Activated CD4-positive, CD25-positive, alpha-beta regulatory T cell treated with anti-CD3 and anti-CD28 coated beads, Interleukin-2, amount 50 U/mL, for 72 hours (primary cell): ENCODE data around the gene TCF25.

Experiments used
- DNase-seq: peaks from one replicate; pipeline ENCODE4 v3.0.0; 2021

Gene TCF25

DNA sequence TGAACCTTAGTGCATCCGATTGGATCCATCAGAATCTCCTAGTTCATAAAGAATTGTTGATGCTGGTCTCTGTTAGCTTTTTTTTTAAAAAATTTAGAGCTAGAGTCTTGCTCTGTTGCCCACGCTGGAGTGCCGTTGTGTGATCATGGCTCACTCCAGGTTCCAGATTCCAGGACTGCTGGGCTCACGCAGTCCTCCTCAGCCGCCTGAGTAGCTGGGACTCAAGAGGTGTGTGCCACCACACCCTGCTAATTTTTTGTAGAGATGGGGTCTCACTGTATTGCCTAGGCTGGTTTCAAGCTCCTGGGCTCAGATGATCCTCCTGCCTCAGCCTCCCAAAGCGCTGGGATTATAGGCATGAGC lies 8.0 kb downstream of the TCF25 start:
- no peak for DNase-seq

DNA sequence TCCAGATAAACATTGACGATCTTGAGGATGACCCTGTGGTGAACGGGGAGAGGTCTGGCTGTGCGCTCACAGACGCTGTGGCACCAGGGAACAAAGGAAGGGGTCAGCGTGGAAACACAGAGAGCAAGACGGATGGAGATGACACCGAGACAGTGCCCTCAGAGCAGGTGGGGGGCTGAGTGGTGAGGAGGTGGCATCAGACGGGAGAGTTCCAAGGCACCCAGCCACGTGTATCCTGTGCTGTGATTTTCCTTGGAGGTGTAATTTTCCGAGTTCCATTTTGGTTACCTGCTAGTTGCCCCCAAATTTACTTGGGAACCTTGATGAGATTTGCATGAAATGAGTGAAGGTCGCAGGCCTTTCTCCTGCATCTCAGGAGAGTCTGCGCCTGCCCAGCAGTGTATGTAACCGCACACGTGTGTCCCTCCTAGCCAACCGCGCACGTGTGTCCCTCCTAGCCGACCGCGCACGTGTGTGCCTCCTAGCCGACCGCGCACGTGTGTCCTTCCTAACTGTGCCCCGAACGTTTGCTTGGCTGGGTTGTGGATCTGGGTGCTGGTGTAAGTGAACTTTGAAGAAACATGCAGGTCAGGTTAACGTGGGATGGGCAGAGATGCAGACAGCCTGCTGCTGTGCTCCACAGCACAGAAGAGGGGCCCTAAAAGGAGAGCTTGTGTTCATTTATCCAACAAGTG lies 10.1 kb downstream of the TCF25 start:
- DNase-seq: no peak

DNA sequence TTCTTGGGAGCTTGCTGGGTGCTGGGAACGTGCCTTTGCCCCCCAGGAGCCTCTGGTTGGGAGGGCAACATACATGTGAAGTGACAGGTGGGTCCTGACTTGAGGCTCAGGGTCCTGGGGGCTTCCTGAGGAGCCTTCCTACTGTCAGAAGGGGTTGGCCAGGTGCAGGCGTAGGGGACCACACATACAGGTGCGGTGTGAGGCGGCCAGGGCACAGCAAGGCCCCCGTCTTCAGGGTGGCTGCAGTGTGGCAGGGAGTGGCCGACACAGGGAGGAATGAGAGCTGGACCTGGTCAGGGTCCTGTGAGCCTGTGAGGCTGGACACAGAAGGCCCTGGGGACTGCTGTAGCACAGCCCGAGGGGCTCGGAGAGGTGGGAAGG lies 10.6 kb downstream of the TCF25 start:
- DNase-seq: no peak

DNA sequence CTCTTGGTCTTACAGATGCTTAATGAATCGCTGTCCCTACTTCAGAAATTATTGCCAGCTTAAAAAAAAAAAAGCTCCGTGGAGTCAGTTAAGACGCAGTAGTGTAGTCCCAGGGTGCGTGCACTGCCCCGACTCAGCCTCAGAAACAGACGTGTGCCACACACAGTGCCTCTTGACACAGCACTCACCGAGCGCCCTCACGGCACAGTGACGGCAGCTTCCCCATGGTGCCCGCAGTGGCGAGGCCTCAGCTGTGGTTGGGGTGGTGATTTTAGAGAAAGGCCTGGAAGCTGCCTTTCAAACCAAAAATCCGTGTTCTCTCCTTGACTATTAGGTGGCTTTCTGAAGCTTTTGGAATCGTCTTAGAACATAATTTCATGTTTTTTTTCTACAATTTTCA lies 13.9 kb downstream of the TCF25 start:
- DNase-seq: no peak

DNA sequence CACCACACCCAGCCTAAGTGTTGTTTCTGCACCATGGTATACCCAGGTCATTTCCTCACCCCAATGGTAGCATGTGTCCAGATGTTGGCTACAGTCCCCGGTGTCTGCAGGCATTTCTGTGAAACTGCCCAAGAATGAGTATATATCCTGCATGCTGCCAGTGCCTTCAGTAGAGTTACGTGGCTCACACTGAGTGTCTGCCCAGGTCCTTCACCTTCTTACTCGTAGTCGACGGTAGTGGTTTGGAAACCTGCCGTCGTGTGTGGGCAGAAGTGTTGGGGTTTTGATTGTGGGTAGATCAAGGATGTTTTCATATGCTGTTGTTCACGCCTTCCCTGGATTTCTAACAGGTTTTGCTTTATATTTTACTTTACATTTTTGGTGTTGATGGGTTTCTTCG lies 16.8 kb downstream of the TCF25 start:
- DNase-seq: no peak

DNA sequence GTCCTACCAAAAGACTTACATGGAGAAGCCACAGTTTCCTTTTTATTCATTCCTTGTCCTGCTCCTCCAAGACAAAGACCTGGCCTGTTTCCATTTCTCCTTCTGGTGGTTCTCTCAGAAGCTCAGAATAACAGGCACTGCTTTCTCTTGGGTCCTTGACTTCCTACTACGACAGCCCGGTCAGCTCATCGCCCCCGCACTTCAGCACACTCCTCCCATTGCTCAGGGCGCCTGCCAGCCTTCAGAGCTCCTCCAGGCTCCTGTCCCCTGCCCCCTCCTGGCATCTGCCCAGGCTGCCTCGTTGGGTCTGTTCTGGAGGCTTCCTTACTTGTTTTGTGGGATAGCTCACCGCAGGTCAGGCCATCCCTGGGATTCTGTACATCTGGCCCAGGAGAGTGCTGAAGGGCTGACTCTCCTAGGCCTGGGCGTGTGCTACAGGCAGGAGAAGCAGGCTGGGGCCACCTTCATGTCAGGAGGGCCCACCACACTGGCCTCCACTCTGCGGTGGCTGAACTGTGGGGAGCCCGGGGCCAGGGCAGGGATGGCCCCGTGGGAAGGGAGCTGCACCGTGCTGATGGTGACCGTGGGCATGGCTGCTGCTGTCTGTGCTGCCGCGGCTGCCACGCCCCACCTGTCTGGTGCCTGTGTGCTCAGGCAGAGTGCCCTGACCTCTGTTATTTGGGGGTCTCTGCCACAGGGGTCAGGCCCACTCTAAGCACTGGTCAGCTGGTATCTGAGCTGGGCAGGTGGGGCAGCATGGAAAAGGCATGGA lies 17.7 kb downstream of the TCF25 start:
- DNase-seq: no peak

DNA sequence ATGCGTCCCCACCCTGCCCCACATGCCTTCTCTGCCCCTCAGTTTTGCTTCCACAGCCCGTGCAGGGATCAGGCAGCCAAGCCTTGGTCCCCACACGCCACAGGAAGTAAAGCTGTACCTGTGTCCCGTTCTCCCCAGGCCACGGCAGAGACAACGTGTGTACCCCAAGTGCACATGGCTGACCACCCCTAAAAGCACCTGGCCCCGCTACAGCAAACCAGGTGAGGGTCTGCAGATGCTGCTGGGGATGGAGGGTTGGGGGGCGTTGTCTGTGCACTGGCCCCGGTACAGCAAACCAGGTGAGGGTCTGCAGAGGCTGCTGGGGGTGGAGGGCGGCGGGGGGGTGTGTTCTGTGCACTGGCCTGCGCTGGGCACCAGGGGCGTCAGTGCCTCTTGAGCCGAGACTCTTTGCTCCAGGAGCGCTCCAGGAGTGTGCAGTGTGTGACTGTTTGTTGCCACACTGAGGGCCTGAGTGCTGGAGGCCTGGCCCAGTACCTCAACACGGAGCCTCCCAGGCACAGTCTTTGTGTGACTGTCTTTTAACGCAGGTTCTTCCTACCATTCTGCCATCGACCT lies 18.8 kb downstream of the TCF25 start:
- no peak for DNase-seq

DNA sequence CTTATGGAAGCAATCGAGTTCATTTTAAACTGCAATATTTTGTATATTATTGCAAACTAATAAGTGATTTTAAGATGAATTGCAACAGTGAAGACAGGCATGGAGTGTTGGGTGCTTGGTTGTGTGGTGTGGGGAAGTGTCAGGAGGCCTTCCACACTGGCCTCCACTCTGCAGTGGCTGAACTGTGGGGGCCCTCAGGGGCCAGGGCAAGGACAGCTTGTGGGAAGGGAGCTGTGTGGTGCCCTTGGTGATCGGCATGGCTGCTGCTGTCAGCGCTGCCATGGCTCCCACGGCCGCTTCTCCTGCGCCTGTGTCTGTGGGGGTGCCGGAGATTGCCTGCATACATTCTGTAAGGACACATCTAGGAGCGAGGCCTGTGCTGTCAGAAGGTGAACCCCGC lies 19.2 kb downstream of the TCF25 start:
- DNase-seq: no peak

DNA sequence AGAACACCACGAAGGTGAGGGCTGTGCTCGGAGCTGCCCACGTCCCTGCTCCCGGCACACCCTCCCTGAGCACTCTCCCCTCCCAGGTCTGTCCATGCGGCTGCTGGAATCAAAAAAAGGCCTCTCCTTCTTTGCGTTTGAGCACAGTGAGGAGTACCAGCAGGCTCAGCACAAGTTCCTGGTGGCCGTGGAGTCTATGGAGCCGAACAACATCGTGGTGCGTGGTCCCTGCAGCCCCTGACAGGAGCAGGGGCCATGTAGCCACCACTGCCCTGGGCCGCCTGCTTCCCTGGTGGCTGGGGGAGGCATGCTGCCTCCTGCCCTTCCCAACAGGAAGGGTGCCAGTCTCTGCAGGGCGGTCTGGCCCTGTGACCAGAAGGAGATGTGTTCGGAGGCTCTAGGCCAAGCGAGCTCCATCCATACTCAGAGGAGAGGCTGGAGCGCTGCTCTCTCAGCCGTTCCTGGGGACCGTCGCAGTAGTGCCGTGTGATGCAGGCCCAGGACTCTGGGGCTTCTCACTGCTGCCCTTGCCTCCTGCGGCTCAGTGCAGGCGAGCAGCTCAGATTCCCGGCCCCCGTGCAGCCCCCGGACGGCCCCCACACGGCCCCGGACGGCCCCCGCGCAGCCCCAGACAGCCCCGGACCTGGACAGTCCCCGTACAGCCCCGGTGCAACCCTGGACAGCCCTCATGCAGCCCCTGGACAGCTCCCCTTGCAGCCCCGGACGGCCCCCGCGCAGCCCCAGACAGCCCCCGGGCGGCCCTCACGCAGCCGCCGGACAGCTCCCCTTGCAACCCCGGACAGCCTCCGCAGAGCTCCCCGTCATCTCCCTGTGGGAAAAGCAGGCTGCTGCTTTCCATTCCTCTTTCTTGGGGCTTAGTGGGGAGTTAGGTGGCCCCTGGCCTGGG lies 20.5 kb downstream of the TCF25 start:
- no peak for DNase-seq

DNA sequence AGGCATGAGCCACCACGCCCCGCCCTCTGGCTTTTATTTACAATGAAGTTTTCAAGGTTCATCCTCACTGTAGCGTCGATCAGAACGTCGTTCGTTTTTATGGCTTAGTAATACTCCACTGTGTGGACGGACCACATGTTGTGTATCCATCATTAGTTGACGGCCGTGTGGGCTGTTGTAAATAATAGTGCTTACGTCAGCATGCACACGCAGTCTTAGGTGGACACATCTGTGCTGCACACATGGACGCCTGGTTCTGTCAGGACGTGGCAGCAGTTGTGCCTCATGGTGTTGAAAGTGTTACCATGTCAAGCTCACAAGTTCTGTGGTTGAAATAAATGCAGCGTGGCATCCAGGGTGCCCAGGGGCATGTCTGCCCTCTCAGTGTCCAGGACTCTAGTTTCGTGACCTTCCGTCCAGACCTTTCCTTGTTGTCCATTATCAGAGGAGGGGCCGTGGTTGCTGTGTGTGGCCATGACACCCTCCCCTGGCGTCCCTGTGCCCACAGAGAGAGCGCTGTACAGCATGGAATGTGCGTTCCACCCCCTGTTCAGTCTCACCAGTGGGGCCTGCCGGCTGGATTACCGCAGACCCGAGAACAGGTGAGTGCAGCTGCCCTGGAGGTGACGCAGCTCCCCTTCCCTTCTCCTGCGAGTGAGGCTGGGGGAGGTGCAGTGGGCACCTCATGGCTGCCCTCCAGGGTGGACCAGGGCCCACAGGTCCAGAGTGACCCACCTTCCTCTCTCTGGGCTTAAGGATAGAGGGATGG lies 22.3 kb downstream of the TCF25 start:
- no peak for DNase-seq

DNA sequence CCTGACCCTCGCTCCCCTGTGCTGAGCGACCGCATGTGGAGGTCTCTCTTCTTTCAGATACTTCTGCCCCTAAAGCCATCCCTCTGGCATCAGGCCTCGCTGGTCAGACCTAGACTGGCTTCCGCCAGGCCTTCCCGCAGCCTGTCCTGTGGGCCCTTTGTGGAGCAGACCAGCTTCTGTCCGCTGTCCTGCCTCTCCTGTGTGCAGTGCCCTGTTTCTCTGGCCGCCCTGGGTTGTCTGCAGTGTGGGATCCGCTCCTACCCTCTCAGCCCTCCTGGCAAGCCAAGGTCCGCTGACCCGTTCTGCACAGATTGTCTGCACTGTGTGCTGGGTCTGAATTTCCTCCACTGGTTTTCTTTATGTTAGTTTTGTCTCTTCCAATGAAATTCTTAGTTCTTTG lies 23.8 kb downstream of the TCF25 start:
- DNase-seq: no peak

DNA sequence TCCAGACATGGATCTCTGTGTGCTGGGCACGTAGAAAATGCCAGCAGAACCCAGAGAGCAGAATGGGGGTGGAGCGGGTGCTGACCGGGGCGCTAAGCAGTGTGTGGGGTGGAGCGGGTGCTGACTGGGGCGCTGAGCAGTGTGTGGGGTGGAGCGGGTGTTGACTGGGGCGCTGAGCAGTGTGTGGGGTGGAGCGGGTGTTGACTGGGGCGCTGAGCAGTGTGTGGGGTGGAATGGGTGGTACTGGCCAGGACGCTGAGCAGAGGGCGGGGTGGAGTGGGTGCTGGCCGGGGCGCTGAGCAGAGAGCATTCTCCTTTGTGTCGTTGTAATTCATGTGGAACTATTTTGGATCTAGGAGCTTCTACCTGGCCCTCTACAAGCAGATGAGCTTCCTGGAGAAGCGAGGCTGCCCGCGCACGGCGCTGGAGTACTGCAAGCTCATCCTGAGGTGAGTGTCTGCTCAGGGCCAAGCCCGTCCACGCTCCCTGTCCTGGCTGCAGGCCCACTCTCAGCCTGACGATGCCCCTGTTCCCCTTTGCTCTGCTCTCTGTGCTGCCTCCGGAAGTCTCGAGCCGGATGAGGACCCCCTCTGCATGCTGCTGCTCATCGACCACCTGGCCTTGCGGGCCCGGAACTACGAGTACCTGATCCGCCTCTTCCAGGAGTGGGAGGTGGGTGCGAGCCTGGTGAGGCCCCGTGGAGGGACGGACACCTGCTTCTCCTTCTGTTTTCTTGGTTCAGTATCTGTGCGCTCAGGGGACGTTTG lies 25.0 kb downstream of the TCF25 start:
- no peak for DNase-seq

DNA sequence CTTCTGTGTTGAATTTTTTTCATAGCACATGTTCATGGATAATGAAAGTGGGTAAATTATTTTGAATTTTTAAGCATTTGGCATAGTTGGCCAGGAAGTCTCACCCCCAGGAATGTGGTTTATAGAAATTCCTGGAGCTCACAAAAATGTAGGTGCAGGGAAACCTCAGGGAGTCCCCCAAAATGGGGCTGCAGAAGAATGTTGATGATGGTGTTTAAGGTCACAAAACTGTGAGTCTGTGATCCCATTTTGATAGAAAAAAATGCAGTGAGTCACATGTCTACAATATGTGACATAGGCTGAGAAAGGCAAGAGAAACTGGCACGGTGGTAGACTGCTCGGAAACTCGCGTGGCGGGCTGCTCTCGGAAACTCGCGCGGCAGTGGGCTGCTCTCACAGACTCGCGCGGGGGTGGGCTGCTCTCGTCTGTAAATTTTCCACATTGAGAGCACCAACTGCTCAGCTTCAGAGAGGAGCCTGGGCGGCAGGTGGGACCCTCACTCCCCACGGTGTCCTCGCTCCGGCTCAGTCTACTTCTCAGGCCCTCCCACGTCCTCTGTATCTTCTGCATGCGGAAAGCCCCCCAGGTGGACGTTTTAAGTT lies 26.6 kb downstream of the TCF25 start:
- no peak for DNase-seq

DNA sequence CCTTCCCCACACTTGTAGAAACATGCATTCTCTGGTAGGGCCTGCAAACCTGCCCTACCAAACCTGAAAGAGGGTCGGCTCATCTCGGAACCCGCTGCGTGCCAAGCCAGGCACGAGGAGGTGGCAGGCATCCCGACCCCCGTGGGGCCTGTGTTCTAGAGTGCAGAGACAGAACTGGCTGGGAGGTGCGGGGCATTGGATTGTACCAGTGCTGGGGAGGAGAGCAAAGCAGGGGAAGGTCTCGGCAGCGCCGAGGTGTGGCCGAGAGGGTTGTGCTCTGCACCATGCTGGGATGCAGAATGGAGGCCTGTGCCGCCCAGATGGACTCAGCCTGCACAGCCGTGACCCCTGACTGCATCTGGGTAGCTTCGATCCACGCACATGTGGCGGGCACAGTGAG lies 27.5 kb downstream of the TCF25 start:
- no peak for DNase-seq

DNA sequence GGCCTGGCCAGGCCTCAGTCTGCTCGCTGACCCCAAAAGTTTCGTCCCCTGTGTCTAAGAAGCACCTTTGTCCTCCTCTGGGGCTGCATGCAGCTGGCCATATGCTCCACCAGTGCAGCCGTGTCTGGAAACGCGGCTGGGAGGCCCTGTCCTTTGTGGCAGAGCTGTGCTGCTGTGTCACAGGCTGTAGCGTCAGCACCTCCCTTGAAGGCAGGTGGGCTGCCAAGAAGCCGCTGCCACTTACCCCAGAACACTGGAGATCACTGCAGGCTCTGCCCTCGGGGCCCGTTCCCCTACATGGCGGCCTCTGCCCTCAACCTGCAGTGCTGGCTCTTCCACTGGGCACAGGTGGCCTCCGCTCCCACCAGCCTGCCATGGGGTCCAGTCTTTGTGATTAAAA lies 29.6 kb downstream of the TCF25 start:
- DNase-seq: no peak

DNA sequence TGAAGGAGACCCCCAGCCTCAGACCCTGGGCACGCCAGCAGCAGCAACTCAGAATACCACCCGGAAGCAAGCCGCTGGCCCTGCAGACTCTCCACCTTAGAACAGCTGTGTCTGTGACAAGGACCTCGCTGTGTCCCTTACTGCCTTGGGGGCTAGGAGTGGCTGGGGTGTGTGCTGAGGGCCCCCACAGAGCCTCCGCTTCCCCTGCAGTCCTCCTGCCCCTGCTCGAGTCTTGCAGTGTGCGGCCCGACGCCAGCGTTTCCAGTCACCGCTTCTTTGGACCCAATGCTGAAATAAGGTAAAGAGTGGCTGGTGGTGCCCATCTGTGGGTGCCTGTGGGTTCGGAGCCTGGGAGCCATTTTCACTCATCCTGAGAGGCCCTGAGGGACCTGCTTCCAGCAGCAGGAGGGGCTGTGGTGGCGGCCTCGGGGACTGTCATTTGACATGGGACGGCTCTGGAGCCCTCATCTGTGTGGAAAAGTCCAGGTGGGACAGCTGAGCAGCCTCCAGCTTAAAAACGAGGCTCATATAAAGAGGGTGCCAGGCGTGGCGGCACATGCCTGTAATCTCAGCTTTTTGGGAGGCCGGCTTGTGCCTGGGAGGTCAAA lies 30.6 kb downstream of the TCF25 start:
- no peak for DNase-seq

DNA sequence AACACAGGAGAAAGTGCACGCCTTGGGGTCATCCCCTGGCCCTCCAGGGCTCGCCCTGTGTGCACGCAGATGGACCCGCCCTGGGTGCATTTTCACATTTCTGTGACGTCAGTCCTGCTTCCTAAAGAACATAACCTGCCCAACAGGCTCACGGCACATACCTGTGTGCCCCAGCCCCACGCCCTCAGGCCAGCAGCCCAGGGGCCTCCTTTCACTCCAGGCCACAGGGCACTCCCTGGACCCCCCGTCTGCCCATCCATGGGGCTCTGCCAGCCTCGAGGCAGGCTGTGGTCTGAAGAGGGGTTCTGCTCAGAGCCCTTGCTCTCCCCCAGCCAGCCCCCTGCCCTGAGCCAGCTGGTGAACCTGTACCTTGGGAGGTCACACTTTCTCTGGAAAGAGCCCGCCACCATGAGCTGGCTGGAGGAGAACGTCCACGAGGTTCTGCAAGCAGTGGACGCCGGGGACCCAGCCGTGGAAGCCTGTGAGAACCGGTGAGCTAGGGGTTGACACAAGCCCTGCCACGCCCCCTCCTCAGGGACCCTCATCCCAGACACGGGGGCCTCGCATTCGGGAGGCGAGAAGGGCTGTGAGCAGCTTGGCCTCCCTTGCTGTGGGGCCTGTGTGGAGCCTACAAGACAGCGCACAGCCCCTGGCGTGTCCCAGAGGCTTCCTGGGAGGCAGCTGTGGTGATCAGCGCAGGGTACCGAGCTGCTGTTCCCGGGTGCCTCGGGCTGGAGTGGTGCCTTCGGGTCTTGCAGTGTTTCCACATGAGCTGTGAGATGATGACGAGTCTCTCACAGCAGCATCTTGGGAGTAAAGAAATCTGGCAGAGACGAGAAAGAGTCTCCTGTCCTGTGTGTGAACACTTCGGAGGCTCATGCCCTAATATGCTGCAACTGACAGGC lies 31.5 kb downstream of the TCF25 start:
- no peak for DNase-seq

DNA sequence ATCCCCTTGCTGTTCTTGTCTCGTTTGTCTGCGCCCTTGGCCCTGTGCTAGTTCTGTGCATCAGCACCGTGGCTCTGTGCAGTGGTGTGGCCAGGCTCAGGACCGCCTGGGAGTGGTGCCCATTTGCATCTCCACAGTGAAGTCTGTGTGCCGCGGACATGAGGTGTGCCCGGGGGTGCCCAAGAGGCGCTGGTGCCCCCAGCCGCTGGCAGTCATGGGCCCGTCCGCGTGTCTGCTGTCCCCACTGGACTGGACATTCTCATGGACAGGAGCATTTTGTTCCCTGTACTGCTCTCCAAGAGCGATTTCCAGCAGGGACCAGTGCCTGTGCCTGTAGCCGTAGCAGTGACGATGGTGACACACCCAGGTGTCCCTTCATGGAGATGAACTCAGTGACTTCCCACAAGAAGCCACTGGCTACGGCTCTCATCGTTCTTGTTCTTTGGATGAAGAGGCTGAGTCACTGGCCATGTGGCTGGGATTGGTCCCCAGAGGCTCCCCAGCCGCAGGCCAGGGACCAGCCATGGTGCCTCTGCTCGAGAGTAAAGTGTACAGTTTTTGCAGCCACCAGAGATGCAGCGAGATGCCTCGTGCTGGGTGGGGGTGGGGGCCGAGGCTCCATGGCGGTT lies 32.2 kb downstream of the TCF25 start:
- no peak for DNase-seq
